Ascending aorta (tissue), 2 donors: Measurements from ENCODE around the gene INSC. TPM values are rescaled to one million over a fixed set of nuclear protein-coding genes. Genes with fewer than 3 reads are reported as not detected.
A peak's percentile ranks its signal among the peaks of the same experiment; 100 is the strongest.

Source experiments
- DNase-seq, 2 donors: peaks; one replicate each; pipeline ENCODE4 v3.0.0-alpha.2; 2019; ENCODE audit warnings: low spot score in 2 of 2
- H3K27ac ChIP-seq, 2 donors: fragments of 200-600 bp; sonication (generic); one replicate each; pipeline ENCODE4 v1.5.1; 2016 to 2017; ENCODE audit warnings: mild to moderate bottlenecking in 1 of 2
- H3K27me3 ChIP-seq: fragments of 200-600 bp; sonication (generic); one replicate; pipeline ENCODE4 v1.5.1; 2017
- H3K36me3 ChIP-seq, 2 donors: fragments of 200-600 bp; sonication (generic); one replicate each; pipeline ENCODE4 v1.5.1; 2016
- H3K4me1 ChIP-seq, 2 donors: fragments of 200-600 bp; sonication (generic); one replicate each; pipeline ENCODE4 v1.5.1; 2016 to 2017; ENCODE audit warnings: mild to moderate bottlenecking in 1 of 2
- H3K4me3 ChIP-seq, 2 donors: fragments of 200-600 bp; sonication (generic); one replicate each; pipeline ENCODE4 v1.5.1; 2016 to 2017; ENCODE audit warnings: mild to moderate bottlenecking in 1 of 2
- H3K9me3 ChIP-seq, 2 donors: fragments of 200-600 bp; sonication (generic); one replicate each; pipeline ENCODE4 v1.5.1; 2016
- CTCF ChIP-seq, 3 experiments: fragments of 200-600 bp in 2 of 3; fragments of 450-650 bp in 1 of 3; sonication (generic) in 2 of 3; IDR thresholded peaks; one replicate each; pipeline ENCODE4 v1.5.1; 2016 to 2019; ENCODE audit warnings: antibody characterized with exemption in 3 of 3, mild to moderate bottlenecking in 1 of 3, moderate library complexity in 1 of 3
- intact Hi-C: fragments of 100-400 bp; cut with DNase I; formaldehyde crosslinking; loops from one replicate; pipeline ENCODE4 v1.15.1; 2023
- total RNA-seq: library from RNA; depleted of rRNA; stranded (reverse); fragments of >200 nt; gene quantifications from one replicate; pipeline ENCODE4 v1.1.0, GENCODE V29; 2016

The INSC gene
- total RNA-seq, 1 donor from 2014 or later, result not detected

GRCh38 chr11:15179167-15179566, 64.4 kb downstream of the INSC start:
- no peak for DNase-seq
- no peak for TF ChIP-seq CTCF (IDR thresholded peaks at IDR 0.05)
- intact Hi-C loops, result no loop called here
- H3K9me3 ChIP-seq, result no peaks in the 10 kb centered on the region
- H3K4me1 ChIP-seq, result peaks cover 3 to 19% of the 10 kb centered on the region in 2 donors
- peak overlapping the region; percentile 27 to 64 for H3K27ac ChIP-seq
- H3K27me3 ChIP-seq, result no peaks in the 10 kb centered on the region
- H3K4me3 ChIP-seq, result no peak overlapping the region
- H3K36me3 ChIP-seq, result no peaks in the 10 kb centered on the region

GRCh38 chr11:15180212-15180792, 65.6 kb downstream of the INSC start:
- intact Hi-C loops, result no loop called here
- Histone ChIP-seq H3K4me3 (no peak overlapping the region), H3K4me1 (peaks cover 3 to 19% of the 10 kb centered on the region in 2 donors), H3K9me3 (no peaks in the 10 kb centered on the region), H3K27ac (peak overlapping the region in 1 of 2 donors; percentile 13), H3K36me3 (no peaks in the 10 kb centered on the region), H3K27me3 (no peaks in the 10 kb centered on the region)
- no peak for TF ChIP-seq CTCF (IDR thresholded peaks at IDR 0.05)
- DNase-seq, result no peak

- Histone ChIP-seq H3K4me3 (no peak overlapping the region), H3K27ac (no peak overlapping the region), H3K36me3 (no peaks in the 10 kb centered on the region), H3K9me3 (no peaks in the 10 kb centered on the region), H3K27me3 (no peaks in the 10 kb centered on the region), H3K4me1 (peaks cover 3 to 19% of the 10 kb centered on the region in 2 donors)
- TF ChIP-seq CTCF (IDR thresholded peaks at IDR 0.05), result no peak
- intact Hi-C loops, result no loop called here
- no peak for DNase-seq
These were observed 67.6 kb downstream of the INSC start for GRCh38 chr11:15182372-15182771.

GRCh38 chr11:15185021-15185420, 70.3 kb downstream of the INSC start:
- no peaks in the 10 kb centered on the region for H3K9me3 ChIP-seq
- TF ChIP-seq CTCF (IDR thresholded peaks at IDR 0.05), result no peak
- no peaks in the 10 kb centered on the region for H3K27me3 ChIP-seq
- no peak overlapping the region for H3K27ac ChIP-seq
- intact Hi-C loops, result no loop called here
- no peak overlapping the region for H3K4me3 ChIP-seq
- peaks cover 0 to 13% of the 10 kb centered on the region in 2 donors for H3K4me1 ChIP-seq
- H3K36me3 ChIP-seq, result no peaks in the 10 kb centered on the region
- DNase-seq, result no peak

- Histone ChIP-seq H3K4me1 (peaks cover 0 to 3% of the 10 kb centered on the region in 2 donors), H3K4me3 (no peak overlapping the region), H3K9me3 (no peaks in the 10 kb centered on the region), H3K27me3 (no peaks in the 10 kb centered on the region), H3K27ac (no peak overlapping the region), H3K36me3 (no peaks in the 10 kb centered on the region)
- no peak for TF ChIP-seq CTCF (IDR thresholded peaks at IDR 0.05)
- DNase-seq, result no peak
- intact Hi-C loops, result no loop called here
These were observed 71.4 kb downstream of the INSC start for GRCh38 chr11:15186146-15186545.

- no peak for DNase-seq
- Histone ChIP-seq H3K27ac (no peak overlapping the region), H3K27me3 (no peaks in the 10 kb centered on the region), H3K4me3 (no peak overlapping the region), H3K9me3 (no peaks in the 10 kb centered on the region), H3K4me1 (no peaks in the 10 kb centered on the region), H3K36me3 (no peaks in the 10 kb centered on the region)
- no peak for TF ChIP-seq CTCF (IDR thresholded peaks at IDR 0.05)
- intact Hi-C loops, result no loop called here
These were observed 74.5 kb downstream of the INSC start for GRCh38 chr11:15189189-15189588.
